Upper lobe of left lung (tissue), 6 donors: ENCODE data around the gene C9orf57. TPM values are rescaled to one million over a fixed set of nuclear protein-coding genes. Genes with fewer than 3 reads are reported as not detected.
"Not testable (repeated sequence)": the region's sequence is repeated elsewhere in the genome, so short reads cannot be mapped to it uniquely, and the experiment has no call there.

Experiments
- ATAC-seq, 2 donors: fragments of 200-7000 bp; cut with Tn5 transposase; one replicate each; pipeline ENCODE4 v1.9.1; 2022; ENCODE audit warnings: mild to moderate bottlenecking in 2 of 2, moderate library complexity in 2 of 2; ENCODE audit not compliant: low FRiP score in 2 of 2
- DNase-seq, 2 donors: peaks; one replicate each; pipeline ENCODE4 v3.0.0-alpha.2; 2019 to 2020
- H3K27ac ChIP-seq, 4 donors: fragments of 200-600 bp; sonication (generic); one replicate each; pipeline ENCODE4 v1.5.1; 2016 to 2019
- H3K27me3 ChIP-seq, 4 donors: fragments of 200-600 bp; sonication (generic); one replicate each; pipeline ENCODE4 v1.5.1; 2017 to 2019
- H3K36me3 ChIP-seq, 4 donors: fragments of 200-600 bp; sonication (generic); one replicate each; pipeline ENCODE4 v1.5.1; 2016 to 2019
- H3K4me1 ChIP-seq, 4 donors: fragments of 200-600 bp; sonication (generic); one replicate each; pipeline ENCODE4 v1.5.1; 2018 to 2019
- H3K4me3 ChIP-seq, 4 donors: fragments of 200-600 bp; sonication (generic); one replicate each; pipeline ENCODE4 v1.5.1; 2017 to 2019; ENCODE audit warnings: mild to moderate bottlenecking in 2 of 4, moderate library complexity in 1 of 4
- H3K9me3 ChIP-seq, 4 donors: fragments of 200-600 bp; sonication (generic); one replicate each; pipeline ENCODE4 v1.5.1; 2018 to 2019
- CTCF ChIP-seq, 6 experiments: fragments of 450-650 bp in 4 of 6; fragments of 200-600 bp in 2 of 6; sonication (generic) in 2 of 6; IDR thresholded peaks; one replicate each; pipeline ENCODE4 v1.5.1; 2016 to 2019; ENCODE audit warnings: antibody characterized with exemption in 6 of 6
- EP300 ChIP-seq, 4 donors: sonication (generic); formaldehyde crosslinking; IDR thresholded peaks; one replicate each; pipeline ENCODE4 v1.5.1; 2017; ENCODE audit warnings: antibody characterized with exemption in 4 of 4, control low read depth in 2 of 4
- POLR2A ChIP-seq, 4 donors: fragments of 450-650 bp; IDR thresholded peaks; one replicate each; pipeline ENCODE4 v1.5.1; 2016 to 2017; ENCODE audit warnings: antibody characterized with exemption in 4 of 4, mild to moderate bottlenecking in 2 of 4
- POLR2AphosphoS5 ChIP-seq, 2 donors: sonication (generic); formaldehyde crosslinking; IDR thresholded peaks; one replicate each; pipeline ENCODE4 v1.5.1; 2017; ENCODE audit warnings: antibody characterized with exemption in 2 of 2
- WGBS, 2 donors: methylation state at CpG; one replicate each; pipeline ENCODE4 v1.1.5; 2017 to 2018; 5-methylcytosine and 5-hydroxymethylcytosine counted together
- total RNA-seq, 6 donors: library from RNA; depleted of rRNA in 4 of 6; stranded (reverse); fragments of >200 nt in 4 of 6; gene quantifications; one replicate each; pipeline versions ENCODE4 v1.1.0 to v1.2.1, GENCODE V29; 2016 to 2021
- donor health status: DM: no; HTN: no; CAD: no; lungs with moderate emphysema.
- donor health status: DM: no; HTN: yes; CAD: no; lungs with severe emphysema.

C9orf57 gene
- total RNA-seq, 6 donors from 2014 or later, result not detected

GRCh38 chr9:72082536-72082935 lies 22.1 kb upstream of the C9orf57 start:
- Histone ChIP-seq H3K4me1 (no peaks in the 10 kb centered on the region), H3K27me3 (no peaks in the 10 kb centered on the region), H3K9me3 (no peaks in the 10 kb centered on the region), H3K36me3 (no peaks in the 10 kb centered on the region), H3K4me3 (no peak overlapping the region), H3K27ac (no peak overlapping the region)
- TF ChIP-seq EP300 (IDR thresholded peaks at IDR 0.05) (no peak), CTCF (IDR thresholded peaks at IDR 0.05) (no peak), POLR2A (IDR thresholded peaks at IDR 0.05) (no peak), POLR2AphosphoS5 (IDR thresholded peaks at IDR 0.05) (no peak)
- ATAC-seq (no peak), DNase-seq (no peak)
- WGBS, 2 donors, result 83 to 93% methylated on average over 2 of the region's 2 CpGs

- H3K27me3 ChIP-seq, H3K27ac ChIP-seq, ATAC-seq, H3K36me3 ChIP-seq, H3K4me1 ChIP-seq, H3K4me3 ChIP-seq, H3K9me3 ChIP-seq, DNase-seq: not testable (repeated sequence)
- 79 to 87% methylated on average over 2 of the region's 2 CpGs for WGBS, 2 donors
These were observed 14.3 kb upstream of the C9orf57 start for GRCh38 chr9:72074666-72075065.

GRCh38 chr9:72065076-72065475 lies 4.7 kb upstream of the C9orf57 start:
- 76 to 88% methylated on average over 7 of the region's 7 CpGs for WGBS, 2 donors
- H3K27me3 ChIP-seq, result no peaks in the 10 kb centered on the region
- no peak overlapping the region for H3K4me3 ChIP-seq
- H3K4me1 ChIP-seq, result no peaks in the 10 kb centered on the region
- H3K27ac ChIP-seq, result no peak overlapping the region
- ATAC-seq (no peak), DNase-seq (no peak)
- no peaks in the 10 kb centered on the region for H3K9me3 ChIP-seq
- no peak for TF ChIP-seq CTCF (IDR thresholded peaks at IDR 0.05)
- no peaks in the 10 kb centered on the region for H3K36me3 ChIP-seq

- WGBS, 2 donors, result 80 to 81% methylated on average over 3 of the region's 3 CpGs
- Histone ChIP-seq H3K9me3 (no peaks in the 10 kb centered on the region), H3K27me3 (no peaks in the 10 kb centered on the region), H3K36me3 (no peaks in the 10 kb centered on the region), H3K4me3 (no peak overlapping the region), H3K4me1 (no peaks in the 10 kb centered on the region), H3K27ac (no peak overlapping the region)
- no peak for DNase-seq
- no peak for ATAC-seq
- TF ChIP-seq CTCF (IDR thresholded peaks at IDR 0.05) (no peak), POLR2AphosphoS5 (IDR thresholded peaks at IDR 0.05) (no peak), POLR2A (IDR thresholded peaks at IDR 0.05) (no peak), EP300 (IDR thresholded peaks at IDR 0.05) (no peak)
These were observed 8.3 kb downstream of the C9orf57 start for GRCh38 chr9:72052122-72052521.

- WGBS, 2 donors, result 65 to 78% methylated on average over 10 of the region's 10 CpGs
- no peaks in the 10 kb centered on the region for H3K4me1 ChIP-seq
- H3K27me3 ChIP-seq, result no peaks in the 10 kb centered on the region
- no peak for TF ChIP-seq CTCF (IDR thresholded peaks at IDR 0.05)
- no peak for TF ChIP-seq EP300 (IDR thresholded peaks at IDR 0.05)
- TF ChIP-seq POLR2A (IDR thresholded peaks at IDR 0.05), result no peak
- TF ChIP-seq POLR2AphosphoS5 (IDR thresholded peaks at IDR 0.05), result no peak
- H3K9me3 ChIP-seq, result no peaks in the 10 kb centered on the region
- DNase-seq (no peak), ATAC-seq (no peak)
- no peak overlapping the region for H3K4me3 ChIP-seq
- H3K36me3 ChIP-seq, result no peaks in the 10 kb centered on the region
- no peak overlapping the region for H3K27ac ChIP-seq
These were observed 11.6 kb downstream of the C9orf57 start for GRCh38 chr9:72048850-72049249.
